ENCODE results near the gene USP44. TPM values are rescaled to one million over a fixed set of nuclear protein-coding genes. Genes with fewer than 3 reads are reported as not detected.

The USP44 gene
- total and polyA plus RNA-seq, 2 donors: 0.33 to 1.3 TPM

- H3K4me3 ChIP-seq (ENCODE audit: low read length in 2 of 2): no peak overlapping the region
- H3K36me3 ChIP-seq (ENCODE audit: control insufficient read depth in 2 of 2, insufficient read depth in 2 of 2, low read length in 1 of 2): no peaks in the 10 kb centered on the region
- no peak overlapping the region for H3K27ac ChIP-seq (ENCODE audit: low read depth in 1 of 2, low read length in 1 of 2)
- peaks cover 6 to 9% of the 10 kb centered on the region in 2 donors for H3K4me1 ChIP-seq (ENCODE audit: control insufficient read depth in 2 of 2, insufficient read depth in 2 of 2, low read length in 2 of 2)
- H3K27me3 ChIP-seq (ENCODE audit: control insufficient read depth in 2 of 2, insufficient read depth in 1 of 2, low read length in 1 of 2): no peaks in the 10 kb centered on the region
- H3K9me3 ChIP-seq (ENCODE audit: control insufficient read depth in 2 of 2, insufficient read depth in 1 of 2, low read length in 1 of 2): no peaks in the 10 kb centered on the region
- DNase-seq (ENCODE audit: low read depth in 6 of 9, low spot score in 9 of 9): no peak
- 96% methylated on average over 1 of the region's 1 CpG for WGBS
These were observed 81.0 kb downstream of the USP44 start for GRCh38 chr12:95470300-95470699.

Other genes with a start within 250 kb of the USP44 start
- gene METAP2, start 77.3 kb downstream of the USP44 start, total RNA-seq: 93.7 TPM
- gene METAP2, start 77.3 kb downstream of the USP44 start, polyA plus RNA-seq: 72.6 TPM
- 2.4 TPM for gene NTN4, start 239.3 kb upstream of the USP44 start, total RNA-seq
- gene NTN4, start 239.3 kb upstream of the USP44 start, polyA plus RNA-seq: 21.9 TPM

Measured in thymus (tissue), 11 donors.